ENCODE results near the gene SESTD1. TPM values are rescaled to one million over a fixed set of nuclear protein-coding genes. Genes with fewer than 3 reads are reported as not detected.

Gene SESTD1
- total and polyA plus RNA-seq, 2 of the 4 experiments (the other 2 are of a cell fraction), result 8.4 to 12.7 TPM

DNA sequence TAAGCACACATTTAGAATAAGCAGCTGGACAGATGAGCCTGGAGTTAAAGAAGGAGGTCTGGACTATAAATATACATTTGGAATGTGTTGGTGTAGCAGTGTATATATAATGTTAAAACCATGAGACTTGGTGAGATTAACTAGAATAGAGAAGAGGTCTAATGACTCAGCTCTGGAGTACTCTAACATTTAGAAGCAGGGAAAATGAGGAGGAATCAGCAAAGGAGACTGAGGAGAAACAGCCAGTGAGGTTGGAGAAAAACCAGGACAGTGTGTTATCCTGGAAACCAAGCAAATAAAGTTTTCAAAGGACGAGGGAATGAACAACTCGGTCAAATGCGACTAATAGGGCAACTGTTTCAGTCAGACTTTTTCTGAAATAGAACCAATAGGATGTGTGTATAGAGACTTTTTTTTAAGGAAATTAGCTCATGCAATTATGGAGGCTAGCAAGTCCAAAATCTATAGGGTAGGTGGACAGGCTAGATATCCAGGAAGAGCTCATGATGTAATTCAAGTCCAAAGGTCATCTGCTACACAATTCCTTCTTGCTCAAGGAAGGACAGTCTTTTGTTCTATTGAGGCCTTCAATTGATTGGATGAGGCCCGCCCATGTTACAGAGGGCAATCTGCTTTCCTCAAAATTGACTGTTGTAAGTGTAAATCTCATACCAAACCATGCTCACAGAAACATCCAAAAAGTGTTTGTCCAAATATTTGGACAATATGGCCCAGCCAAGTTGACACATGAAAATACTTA lies 10.8 kb upstream of the SESTD1 start:
- H3K56ac ChIP-seq (ENCODE audit: extremely low read depth, insufficient read depth, low read length), result no peak overlapping the region
- no peak overlapping the region for H3K4me3 ChIP-seq (ENCODE audit: insufficient read depth, low read depth, low read length)
- H3K9me1 ChIP-seq (ENCODE audit: insufficient read depth, low read length), result peaks cover 7% of the 10 kb centered on the region; the same call in 1 of the 2 replicates
- H3K9me3 ChIP-seq (ENCODE audit: control insufficient read depth, insufficient read depth, low read length), result no peaks in the 10 kb centered on the region
- no peak overlapping the region for H3K4ac ChIP-seq (ENCODE audit: low read depth, low read length)
- H3K36me3 ChIP-seq (ENCODE audit: control insufficient read depth, insufficient read depth, low read length), result no peaks in the 10 kb centered on the region
- BruUV-seq (replicated peaks), result no TSS peak
- H3K27ac ChIP-seq (ENCODE audit: insufficient read depth, low read length), result no peak overlapping the region
- in situ Hi-C loops (cut with MboI; ENCODE audit: low sequenced_read_pairs) (no loop called here), dilution Hi-C loops (cut with HindIII; ENCODE audit: low sequenced_read_pairs, unreplicated experiment) (no loop called here), intact Hi-C loops (cut with micrococcal nuclease) (no loop called here)
- H3K27me3 ChIP-seq (ENCODE audit: control insufficient read depth, insufficient read depth, low read length), result no peaks in the 10 kb centered on the region
- H3K4me1 ChIP-seq (ENCODE audit: control insufficient read depth, insufficient read depth, low read length), result peaks cover 13% of the 10 kb centered on the region
- H3K23ac ChIP-seq (ENCODE audit: low read depth, low read length), result no peak overlapping the region
- H4K8ac ChIP-seq (ENCODE audit: low read depth in 2 of 2, low read length in 2 of 2), result no peak overlapping the region
- H2BK20ac ChIP-seq (ENCODE audit: low read depth, low read length), result no peak overlapping the region
- TF ChIP-seq SMC3 (IDR thresholded peaks at IDR 0.05; ENCODE audit: low read depth, low read length) (no peak), POLR2A (IDR thresholded peaks at IDR 0.05; ENCODE audit: low read depth, low read length) (no peak), BHLHE40 (IDR thresholded peaks at IDR 0.05; ENCODE audit: low read depth, low read length) (no peak), CHD1 (IDR thresholded peaks at IDR 0.05; ENCODE audit: low read depth, low read length) (no peak), CEBPB (IDR thresholded peaks at IDR 0.05; ENCODE audit: low read depth, low read length) (no peak), NFE2L2 (IDR thresholded peaks at IDR 0.05; ENCODE audit: low read depth, low read length) (no peak), RFX5 (IDR thresholded peaks at IDR 0.05; ENCODE audit: low read depth, low read length) (no peak), RAD21 (IDR thresholded peaks at IDR 0.05; ENCODE audit: low read length) (no peak)
- H2AFZ ChIP-seq (replicated peaks; ENCODE audit: low read length, poor library complexity), result no peak overlapping the region
- 0 out of 2 replicates have a peak overlapping the region, but pooled peaks have one; percentile 14 for H3K14ac ChIP-seq (replicated peaks; ENCODE audit: low read depth, low read length)
- H4K91ac ChIP-seq (ENCODE audit: insufficient read depth, low read depth, low read length), result no peak overlapping the region
- 0 out of 3 replicates have a peak overlapping the region, but pooled peaks have one; percentile 16 for H2BK15ac ChIP-seq (ENCODE audit: low read depth, low read length)
- 66% methylated on average over 3 of the region's 4 CpGs; no CpG with 5 or more reads in 1 of the 2 experiments for WGBS, 2 experiments (ENCODE audit: extremely low coverage in 2 of 2, insufficient read length in 1 of 2)
- DNase-seq (peak; percentile 79), ATAC-seq (ENCODE audit: low read depth) (peak; percentile 92)
- H2BK5ac ChIP-seq (ENCODE audit: low read depth, low read length, poor library complexity, severe bottlenecking), result no peak overlapping the region
- no peak overlapping the region for H3K9ac ChIP-seq (ENCODE audit: low read depth, low read length)
- 0 out of 2 replicates have a peak overlapping the region, but pooled peaks have one; percentile 17 for H3K4me2 ChIP-seq (ENCODE audit: low read depth, low read length)
- no peak overlapping the region for H2AK9ac ChIP-seq (replicated peaks; ENCODE audit: low read depth, low read length, poor library complexity)
- ChIA-PET CTCF (no interaction called here), POLR2A (ENCODE audit: unreplicated experiment) (no interaction called here)
- H2AK5ac ChIP-seq (ENCODE audit: low read depth, low read length), result no peak overlapping the region
- no peak overlapping the region; the same call in 1 of the 2 replicates for H4K5ac ChIP-seq (ENCODE audit: low read depth, low read length)
- peak overlapping the region; percentile 14; the same call in 1 of the 2 replicates for H2BK120ac ChIP-seq (ENCODE audit: low read depth, low read length)
- no peaks in the 10 kb centered on the region for H4K20me1 ChIP-seq (ENCODE audit: insufficient read depth, low read length)
- H3K79me1 ChIP-seq (ENCODE audit: low read depth in 1 of 2, low read length in 2 of 2), result no peaks in the 10 kb centered on the region
- peak overlapping the region; percentile 20; the same call in 1 of the 2 replicates for H3K18ac ChIP-seq (ENCODE audit: low read depth, low read length)
